ENCODE data around the gene ENC1.
A peak's percentile ranks its signal among the peaks of the same experiment; 100 is the strongest.

ENC1 gene

GRCh38 chr5:74618106-74618505, 22.4 kb downstream of the ENC1 start:
- DNase-seq (ENCODE audit: insufficient read length, low spot score) (no peak), FAIRE-seq (no peak)
- TF ChIP-seq POU2F2 (IDR thresholded peaks at IDR 0.05; ENCODE audit: low read depth, low read length): no peak
- TF ChIP-seq TAF1 (IDR thresholded peaks at IDR 0.05; ENCODE audit: low read depth, low read length): no peak
- no peak for TF ChIP-seq SPI1 (IDR thresholded peaks at IDR 0.05; ENCODE audit: low read depth, low read length)
- no peak for TF ChIP-seq POLR2AphosphoS5 (IDR thresholded peaks at IDR 0.05; ENCODE audit: low read depth, low read length)
- TF ChIP-seq POLR2A (IDR thresholded peaks at IDR 0.05; ENCODE audit: low read depth, low read length): no peak
- no peak for TF ChIP-seq PAX5 (IDR thresholded peaks at IDR 0.05; ENCODE audit: insufficient read depth, low read length, severe bottlenecking)

DNA sequence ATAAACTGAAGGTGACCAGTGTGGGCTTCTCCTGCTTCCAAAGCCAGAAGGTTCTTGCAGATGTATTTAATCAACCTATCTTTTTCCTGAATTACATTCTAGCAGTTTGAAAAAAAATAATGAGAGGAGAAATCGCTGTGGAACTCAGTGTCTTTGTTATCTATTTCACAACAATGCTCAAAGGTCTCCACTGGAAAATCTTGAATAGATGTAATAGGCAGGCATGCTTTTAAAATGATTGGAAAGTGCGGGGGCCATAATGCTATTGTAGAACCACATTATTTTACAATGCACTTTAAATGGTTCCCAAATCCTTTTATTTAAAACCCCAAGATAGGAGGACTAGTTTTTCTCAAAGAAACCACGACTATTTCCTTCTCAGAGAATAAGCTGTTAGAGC, 23.3 kb downstream of the ENC1 start:
- DNase-seq (ENCODE audit: insufficient read length, low spot score): no peak
- no peak for TF ChIP-seq PAX5 (IDR thresholded peaks at IDR 0.05; ENCODE audit: insufficient read depth, low read length, severe bottlenecking)
- TF ChIP-seq POLR2AphosphoS5 (IDR thresholded peaks at IDR 0.05; ENCODE audit: low read depth, low read length): no peak
- no peak for TF ChIP-seq TAF1 (IDR thresholded peaks at IDR 0.05; ENCODE audit: low read depth, low read length)
- no peak for TF ChIP-seq POLR2A (IDR thresholded peaks at IDR 0.05; ENCODE audit: low read depth, low read length)
- TF ChIP-seq SPI1 (IDR thresholded peaks at IDR 0.05; ENCODE audit: low read depth, low read length): no peak
- no peak for TF ChIP-seq POU2F2 (IDR thresholded peaks at IDR 0.05; ENCODE audit: low read depth, low read length)
- no peak for FAIRE-seq

DNA sequence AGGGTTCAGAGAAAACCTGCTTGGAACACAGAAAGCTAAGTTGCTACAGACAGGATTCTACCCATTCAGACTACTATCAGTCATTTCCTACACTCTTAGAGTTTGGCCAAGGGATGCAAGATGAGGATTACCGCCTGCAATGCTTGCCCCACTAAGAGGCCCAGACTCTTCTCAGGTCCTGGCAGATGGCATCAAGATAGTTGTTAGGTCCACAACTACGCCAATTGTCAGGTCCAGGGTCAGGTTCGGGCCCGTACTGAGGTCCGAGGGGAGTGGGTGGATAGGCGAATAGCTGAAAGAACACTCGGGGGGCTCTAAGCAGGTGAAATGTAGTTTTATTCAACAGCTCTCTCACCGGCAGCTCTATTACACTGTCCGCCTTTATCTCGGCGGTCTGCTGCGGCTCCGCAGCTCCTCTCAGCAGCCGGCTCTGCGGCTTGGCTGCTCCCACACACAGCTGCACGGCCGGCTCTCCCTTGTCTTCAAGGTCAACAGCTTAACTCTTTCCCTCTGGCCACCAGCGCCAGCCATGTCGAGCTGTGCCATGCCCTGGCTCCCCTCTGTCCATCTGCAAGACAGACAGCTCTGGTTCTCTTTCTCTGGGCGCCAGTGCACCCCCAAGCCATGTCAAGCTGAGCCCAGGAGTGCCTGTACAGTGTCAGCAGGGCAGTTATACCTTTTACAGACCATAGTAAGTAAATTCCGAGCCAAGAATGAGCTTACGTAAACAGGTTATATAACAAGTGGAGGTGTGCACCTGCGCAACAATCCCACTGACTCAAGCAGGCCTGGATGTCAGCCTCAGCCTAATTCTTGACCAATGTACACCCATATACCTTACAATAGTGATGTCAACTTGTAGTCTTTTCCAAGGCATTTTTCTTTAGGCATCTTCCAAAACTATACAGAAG, 24.0 kb downstream of the ENC1 start:
- TF ChIP-seq POU2F2 (IDR thresholded peaks at IDR 0.05; ENCODE audit: low read depth, low read length): no peak
- TF ChIP-seq SPI1 (IDR thresholded peaks at IDR 0.05; ENCODE audit: low read depth, low read length): no peak
- TF ChIP-seq PAX5 (IDR thresholded peaks at IDR 0.05; ENCODE audit: insufficient read depth, low read length, severe bottlenecking): no peak
- TF ChIP-seq POLR2AphosphoS5 (IDR thresholded peaks at IDR 0.05; ENCODE audit: low read depth, low read length): no peak
- TF ChIP-seq POLR2A (IDR thresholded peaks at IDR 0.05; ENCODE audit: low read depth, low read length): no peak
- no peak for TF ChIP-seq TAF1 (IDR thresholded peaks at IDR 0.05; ENCODE audit: low read depth, low read length)
- no peak for DNase-seq (ENCODE audit: insufficient read length, low spot score)
- peak; percentile 41 for FAIRE-seq

DNA sequence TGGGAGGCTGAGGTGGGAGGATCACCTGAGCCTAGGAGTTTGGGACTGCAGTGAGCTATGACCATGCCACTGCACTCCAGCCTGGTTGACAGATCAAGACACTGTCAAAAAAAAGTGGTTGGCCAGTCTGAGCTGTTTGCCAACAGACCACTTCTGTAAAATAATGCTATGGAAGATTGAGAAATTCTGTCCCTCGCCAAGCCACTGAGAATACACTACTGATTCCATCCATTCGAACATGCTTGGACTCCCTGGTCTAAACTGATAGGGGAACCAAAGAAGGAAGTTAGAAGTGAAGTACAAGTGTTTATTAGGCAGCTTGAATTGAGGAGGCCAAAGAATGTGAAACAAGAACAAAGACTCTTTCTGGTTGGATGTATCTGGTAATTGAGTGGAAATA, 27.2 kb downstream of the ENC1 start:
- DNase-seq (ENCODE audit: insufficient read length, low spot score): no peak
- TF ChIP-seq POLR2A (IDR thresholded peaks at IDR 0.05; ENCODE audit: low read depth, low read length) (no peak), SPI1 (IDR thresholded peaks at IDR 0.05; ENCODE audit: low read depth, low read length) (no peak), POLR2AphosphoS5 (IDR thresholded peaks at IDR 0.05; ENCODE audit: low read depth, low read length) (no peak), POU2F2 (IDR thresholded peaks at IDR 0.05; ENCODE audit: low read depth, low read length) (no peak), TAF1 (IDR thresholded peaks at IDR 0.05; ENCODE audit: low read depth, low read length) (no peak), PAX5 (IDR thresholded peaks at IDR 0.05; ENCODE audit: insufficient read depth, low read length, severe bottlenecking) (no peak)
- no peak for FAIRE-seq

- FAIRE-seq: no peak
- no peak for DNase-seq (ENCODE audit: insufficient read length, low spot score)
Observed at GRCh38 chr5:74612045-74612444, 28.5 kb downstream of the ENC1 start.

GRCh38 chr5:74608736-74609601, 31.6 kb downstream of the ENC1 start:
- no peak for FAIRE-seq
- DNase-seq (ENCODE audit: insufficient read length, low spot score): no peak
- no peak for TF ChIP-seq POLR2A (IDR thresholded peaks at IDR 0.05; ENCODE audit: low read depth, low read length)
- no peak for TF ChIP-seq POLR2AphosphoS5 (IDR thresholded peaks at IDR 0.05; ENCODE audit: low read depth, low read length)
- no peak for TF ChIP-seq SPI1 (IDR thresholded peaks at IDR 0.05; ENCODE audit: low read depth, low read length)
- TF ChIP-seq POU2F2 (IDR thresholded peaks at IDR 0.05; ENCODE audit: low read depth, low read length): no peak
- TF ChIP-seq TAF1 (IDR thresholded peaks at IDR 0.05; ENCODE audit: low read depth, low read length): no peak
- TF ChIP-seq PAX5 (IDR thresholded peaks at IDR 0.05; ENCODE audit: insufficient read depth, low read length, severe bottlenecking): no peak

More at GRCh38 chr5:74612045-74612444, 28.5 kb downstream of the ENC1 start:
- TF ChIP-seq PAX5 (IDR thresholded peaks at IDR 0.05; ENCODE audit: insufficient read depth, low read length, severe bottlenecking): no peak
- no peak for TF ChIP-seq TAF1 (IDR thresholded peaks at IDR 0.05; ENCODE audit: low read depth, low read length)
- no peak for TF ChIP-seq POLR2A (IDR thresholded peaks at IDR 0.05; ENCODE audit: low read depth, low read length)
- TF ChIP-seq POU2F2 (IDR thresholded peaks at IDR 0.05; ENCODE audit: low read depth, low read length): no peak
- TF ChIP-seq SPI1 (IDR thresholded peaks at IDR 0.05; ENCODE audit: low read depth, low read length): no peak
- TF ChIP-seq POLR2AphosphoS5 (IDR thresholded peaks at IDR 0.05; ENCODE audit: low read depth, low read length): no peak

GRCh38 chr5:74605759-74606158, 34.8 kb downstream of the ENC1 start:
- DNase-seq (ENCODE audit: insufficient read length, low spot score) (no peak), FAIRE-seq (no peak)
- no peak for TF ChIP-seq POU2F2 (IDR thresholded peaks at IDR 0.05; ENCODE audit: low read depth, low read length)
- TF ChIP-seq TAF1 (IDR thresholded peaks at IDR 0.05; ENCODE audit: low read depth, low read length): no peak
- TF ChIP-seq SPI1 (IDR thresholded peaks at IDR 0.05; ENCODE audit: low read depth, low read length): no peak
- TF ChIP-seq POLR2AphosphoS5 (IDR thresholded peaks at IDR 0.05; ENCODE audit: low read depth, low read length): no peak
- TF ChIP-seq POLR2A (IDR thresholded peaks at IDR 0.05; ENCODE audit: low read depth, low read length): no peak
- no peak for TF ChIP-seq PAX5 (IDR thresholded peaks at IDR 0.05; ENCODE audit: insufficient read depth, low read length, severe bottlenecking)

DNA sequence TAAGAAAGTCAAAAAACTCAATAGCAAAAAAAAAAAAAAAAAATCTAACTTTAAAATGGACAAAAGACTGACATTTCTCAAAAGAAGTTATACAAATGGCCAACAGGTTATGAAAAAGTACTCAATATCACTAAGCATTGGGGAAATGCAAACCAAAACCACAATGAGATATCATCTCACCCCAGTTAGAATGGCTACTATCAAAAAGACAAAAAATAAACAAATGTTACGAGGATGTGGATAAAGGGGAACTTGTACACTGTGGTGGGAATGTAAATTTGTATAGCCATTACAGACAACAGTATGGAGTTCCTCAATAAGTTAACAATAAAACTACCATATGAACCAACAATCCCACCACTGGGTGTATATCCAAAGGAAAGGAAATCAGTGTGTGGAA, 37.2 kb downstream of the ENC1 start:
- TF ChIP-seq POLR2A (IDR thresholded peaks at IDR 0.05; ENCODE audit: low read depth, low read length) (no peak), TAF1 (IDR thresholded peaks at IDR 0.05; ENCODE audit: low read depth, low read length) (no peak), PAX5 (IDR thresholded peaks at IDR 0.05; ENCODE audit: insufficient read depth, low read length, severe bottlenecking) (no peak), POLR2AphosphoS5 (IDR thresholded peaks at IDR 0.05; ENCODE audit: low read depth, low read length) (no peak), POU2F2 (IDR thresholded peaks at IDR 0.05; ENCODE audit: low read depth, low read length) (no peak), SPI1 (IDR thresholded peaks at IDR 0.05; ENCODE audit: low read depth, low read length) (no peak)
- FAIRE-seq: peak; percentile 43
- DNase-seq (ENCODE audit: insufficient read length, low spot score): no peak

DNA sequence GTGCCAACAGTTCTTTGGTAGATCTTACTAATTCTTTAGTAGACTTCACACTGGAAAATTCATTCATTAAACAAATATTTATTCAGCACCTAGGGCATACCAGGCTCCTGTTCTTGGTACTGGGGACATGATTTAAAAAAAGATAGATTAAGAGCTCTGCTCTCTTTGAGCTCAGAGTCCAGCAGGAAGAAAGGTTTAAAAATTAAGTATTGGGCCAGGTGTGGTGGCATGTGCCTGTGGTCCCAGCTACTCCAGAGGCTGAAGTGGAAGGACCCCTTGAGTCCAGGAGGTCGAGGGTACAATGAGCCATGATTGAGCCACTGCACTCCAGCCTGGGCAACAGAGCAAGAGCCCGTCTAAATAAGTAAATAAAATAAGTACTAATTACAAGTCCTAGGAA, 41.4 kb downstream of the ENC1 start:
- DNase-seq (ENCODE audit: insufficient read length, low spot score): no peak
- TF ChIP-seq POLR2AphosphoS5 (IDR thresholded peaks at IDR 0.05; ENCODE audit: low read depth, low read length): no peak
- TF ChIP-seq TAF1 (IDR thresholded peaks at IDR 0.05; ENCODE audit: low read depth, low read length): no peak
- TF ChIP-seq SPI1 (IDR thresholded peaks at IDR 0.05; ENCODE audit: low read depth, low read length): no peak
- no peak for TF ChIP-seq POLR2A (IDR thresholded peaks at IDR 0.05; ENCODE audit: low read depth, low read length)
- no peak for TF ChIP-seq PAX5 (IDR thresholded peaks at IDR 0.05; ENCODE audit: insufficient read depth, low read length, severe bottlenecking)
- TF ChIP-seq POU2F2 (IDR thresholded peaks at IDR 0.05; ENCODE audit: low read depth, low read length): no peak
- no peak for FAIRE-seq
